Measurements from ENCODE around the gene GHITM.

GHITM gene

GRCh38 chr10:84202349-84202748 is 63.0 kb downstream of the GHITM start:
- DNase-seq, result no peak
